Measurements from ENCODE around the gene ADGRL3.

Gene ADGRL3

DNA sequence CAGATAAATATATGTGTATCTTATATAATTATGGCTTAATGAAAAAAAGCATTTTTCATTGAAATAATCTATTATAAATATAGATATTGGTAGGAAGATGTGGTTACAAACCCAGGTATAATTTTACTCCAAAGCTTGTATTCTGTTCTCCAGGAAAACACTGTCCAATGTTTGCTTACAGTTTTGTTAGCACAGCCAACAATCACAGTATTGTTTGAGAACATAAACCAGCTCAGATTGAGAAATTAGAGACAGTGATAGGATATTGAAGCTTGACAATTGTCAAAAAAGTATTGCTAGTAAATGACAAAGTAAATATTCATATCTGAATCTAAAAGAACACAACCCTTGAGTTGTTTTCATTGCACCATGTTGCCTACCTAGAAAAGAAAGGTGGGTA lies 228.8 kb downstream of the ADGRL3 start:
- no peak for FAIRE-seq

DNA sequence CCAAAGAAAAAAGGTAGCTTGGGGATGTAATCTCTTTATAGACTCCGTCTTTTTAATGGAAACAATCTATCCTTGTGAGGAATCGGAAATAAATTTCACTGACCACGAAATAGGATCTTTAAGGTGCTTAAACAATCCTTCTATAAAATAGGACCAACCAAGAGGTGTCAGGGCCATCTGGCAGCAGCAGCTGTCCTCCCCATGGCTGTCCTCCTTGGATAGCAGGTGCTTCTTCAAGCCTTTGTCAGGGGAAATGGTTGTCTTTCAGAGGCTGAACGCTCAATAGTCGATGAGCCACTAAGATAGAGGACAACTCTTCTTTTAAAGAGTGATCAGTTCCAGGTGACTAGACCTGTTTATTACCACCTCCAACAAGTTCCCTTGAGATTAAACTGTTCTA lies 231.0 kb downstream of the ADGRL3 start:
- no peak for FAIRE-seq

DNA sequence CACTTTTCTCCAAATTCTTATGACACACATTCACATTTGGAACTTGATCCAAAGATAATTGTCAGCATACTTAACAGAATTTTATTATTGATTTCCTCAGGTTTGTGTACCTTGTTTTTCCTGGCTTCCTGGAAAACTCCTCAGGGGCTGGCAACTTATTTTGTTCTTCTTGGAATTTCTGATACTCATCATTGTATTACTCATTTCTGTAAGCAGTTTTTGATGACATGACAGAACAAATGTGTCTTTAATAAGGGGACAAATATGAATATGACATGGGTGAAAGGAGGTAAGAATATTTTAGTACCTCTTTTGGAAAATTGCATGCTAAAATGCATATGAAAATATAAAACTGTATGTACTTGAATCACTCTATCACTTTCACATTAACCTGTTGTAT lies 237.8 kb downstream of the ADGRL3 start:
- FAIRE-seq: no peak

DNA sequence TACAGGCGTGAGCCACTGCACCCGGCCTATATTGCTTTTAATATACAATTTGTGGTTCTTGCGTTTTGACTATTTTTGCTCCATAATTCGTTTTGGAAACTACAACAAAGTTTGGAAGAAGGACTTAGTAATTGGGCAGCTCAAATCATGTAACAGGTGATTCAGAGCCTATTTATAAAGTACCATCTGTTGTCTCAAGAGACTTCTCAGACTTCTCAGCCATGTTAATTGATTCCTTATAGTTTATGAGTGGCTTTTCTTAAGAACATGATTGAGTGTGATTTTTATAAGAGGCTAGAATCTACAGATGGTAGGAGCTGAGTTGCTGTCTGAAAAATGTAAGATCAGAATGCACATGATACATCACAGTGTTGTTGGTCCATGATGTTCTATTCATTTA lies 240.2 kb downstream of the ADGRL3 start:
- FAIRE-seq: no peak

DNA sequence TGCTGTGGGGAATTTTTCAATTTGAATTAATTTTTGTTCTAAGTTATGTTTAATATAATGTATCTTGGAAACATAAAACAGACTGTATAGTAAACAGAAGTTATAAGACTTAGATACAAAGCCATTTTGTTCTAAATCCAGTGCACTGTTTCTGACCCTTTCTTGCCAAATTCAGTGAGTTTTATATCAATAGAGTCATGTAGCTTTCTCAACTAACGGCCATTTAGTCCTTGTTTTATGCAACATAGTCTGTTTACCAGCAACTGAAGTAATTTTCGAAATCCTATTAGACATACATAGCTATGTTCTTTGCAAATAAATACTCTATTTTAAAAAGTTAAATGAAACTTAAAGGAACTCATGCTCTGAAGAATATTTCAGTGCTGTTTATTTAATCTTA lies 242.8 kb downstream of the ADGRL3 start:
- no peak for FAIRE-seq

DNA sequence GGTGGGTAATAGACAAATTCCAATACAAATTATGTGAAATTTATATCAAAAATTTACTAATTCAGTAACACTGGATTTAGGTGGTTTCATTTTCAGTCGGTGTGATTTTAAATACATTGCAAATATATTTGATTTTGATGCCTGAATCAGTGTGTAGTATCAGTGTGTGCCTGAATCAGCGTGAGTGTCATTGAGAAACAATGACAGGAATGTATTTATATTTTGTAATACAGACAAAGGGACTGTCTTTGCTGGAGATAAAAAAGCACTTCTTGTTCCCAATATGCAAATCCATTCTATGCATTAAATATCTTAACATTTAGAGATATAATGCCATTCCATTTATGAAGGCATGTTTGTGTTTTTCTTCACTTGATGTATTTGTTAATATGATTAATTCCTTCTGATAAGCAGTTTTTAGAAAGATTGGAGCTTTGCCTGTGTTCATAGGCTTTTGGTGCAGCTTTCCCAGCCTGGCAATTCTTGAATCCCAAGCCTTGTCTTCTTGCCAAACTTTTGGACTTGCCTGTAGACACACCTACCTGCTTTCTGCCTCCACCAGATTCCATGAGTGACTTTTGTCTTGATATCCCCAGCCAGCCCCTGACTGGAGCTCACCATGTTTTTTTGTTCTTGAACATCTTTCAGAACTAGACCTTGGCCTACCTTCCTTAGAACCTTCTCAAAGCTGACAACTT lies 243.8 kb downstream of the ADGRL3 start:
- FAIRE-seq: no peak

DNA sequence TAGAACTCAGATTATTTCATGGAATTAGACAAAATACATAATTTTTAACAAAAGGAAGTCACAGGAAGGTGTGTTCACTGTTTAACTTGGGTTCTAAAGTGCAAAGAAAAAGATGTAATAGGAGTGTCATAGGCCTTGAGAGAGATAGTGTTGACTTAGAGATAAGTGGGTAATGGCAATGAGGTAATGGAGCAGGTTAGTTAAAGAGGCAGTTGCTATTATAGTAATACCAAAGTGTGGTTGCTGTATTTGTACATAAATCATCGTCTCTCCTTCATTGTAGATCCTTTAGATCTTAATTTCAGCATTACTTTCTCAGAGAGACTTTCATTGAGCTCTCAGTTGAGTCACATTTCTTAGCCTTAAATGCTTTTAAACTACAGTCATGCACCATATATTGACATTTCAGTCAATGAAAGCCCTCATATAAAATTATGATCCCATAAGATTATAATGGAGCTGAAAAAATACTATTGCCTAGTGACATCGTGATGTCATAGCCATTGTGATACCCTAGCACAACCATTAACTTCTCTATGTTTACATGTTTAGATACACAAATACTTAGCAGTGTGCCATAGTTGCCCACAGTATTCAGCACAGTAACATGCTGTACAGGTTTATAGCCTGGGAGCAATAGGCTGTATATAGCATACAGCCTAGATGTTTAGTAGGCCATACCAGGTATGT lies 245.4 kb downstream of the ADGRL3 start:
- FAIRE-seq: no peak

DNA sequence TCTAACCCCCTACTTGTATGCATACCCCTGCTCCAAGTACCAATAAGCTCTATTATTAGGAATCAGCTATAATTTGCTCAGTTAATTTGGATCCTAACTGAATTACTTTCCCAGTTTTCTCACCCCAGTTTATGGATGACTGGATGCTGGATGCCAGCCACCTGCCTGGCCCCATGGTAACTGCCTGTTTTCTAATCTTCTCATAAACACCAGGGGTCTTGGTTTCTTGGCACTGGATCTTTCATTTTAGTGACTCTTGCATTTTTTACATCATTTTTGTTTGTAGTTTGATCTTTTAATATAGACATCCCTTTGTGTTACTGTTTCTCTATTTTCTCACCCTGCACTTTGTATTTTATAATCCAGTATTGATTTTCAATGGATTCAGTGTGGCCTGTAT lies 246.8 kb downstream of the ADGRL3 start:
- FAIRE-seq: no peak

DNA sequence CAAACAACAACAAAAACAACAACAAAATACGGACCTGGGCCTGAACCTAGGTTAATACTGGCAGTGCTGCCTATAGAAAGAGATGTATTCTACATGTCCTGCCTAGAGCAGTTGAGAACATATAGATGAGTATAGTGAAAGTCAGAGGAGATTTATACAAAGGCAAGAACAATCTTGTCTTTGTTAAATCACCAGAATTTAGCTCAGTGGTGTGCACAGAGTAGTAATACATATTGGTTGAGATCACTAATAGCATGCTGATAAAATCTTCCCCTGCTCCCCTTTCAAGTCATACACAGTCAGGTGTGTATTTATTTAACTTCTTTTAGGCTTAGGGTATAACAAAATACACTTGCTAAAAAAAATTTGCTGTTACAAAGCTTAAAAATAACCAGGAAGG lies 247.8 kb downstream of the ADGRL3 start:
- FAIRE-seq: no peak

DNA sequence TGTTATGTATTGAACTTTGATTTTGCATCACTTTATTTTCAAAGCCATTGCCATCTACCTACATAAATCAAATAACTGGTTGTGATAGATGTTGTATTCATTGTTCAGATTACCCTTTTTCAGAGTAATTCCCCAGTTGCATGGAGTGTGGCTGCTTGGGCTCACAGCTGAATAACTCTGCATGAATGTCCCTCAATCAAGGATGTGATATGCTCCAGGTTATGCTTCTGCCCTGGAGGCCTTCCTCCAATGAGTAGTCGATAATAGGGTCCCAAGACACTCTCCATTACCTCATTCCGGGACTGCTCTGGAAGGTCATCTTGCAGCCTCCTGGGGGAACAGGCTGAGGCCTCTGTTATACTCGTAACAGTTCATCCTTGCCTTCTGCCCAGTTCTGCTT lies 251.8 kb downstream of the ADGRL3 start:
- no peak for FAIRE-seq

DNA sequence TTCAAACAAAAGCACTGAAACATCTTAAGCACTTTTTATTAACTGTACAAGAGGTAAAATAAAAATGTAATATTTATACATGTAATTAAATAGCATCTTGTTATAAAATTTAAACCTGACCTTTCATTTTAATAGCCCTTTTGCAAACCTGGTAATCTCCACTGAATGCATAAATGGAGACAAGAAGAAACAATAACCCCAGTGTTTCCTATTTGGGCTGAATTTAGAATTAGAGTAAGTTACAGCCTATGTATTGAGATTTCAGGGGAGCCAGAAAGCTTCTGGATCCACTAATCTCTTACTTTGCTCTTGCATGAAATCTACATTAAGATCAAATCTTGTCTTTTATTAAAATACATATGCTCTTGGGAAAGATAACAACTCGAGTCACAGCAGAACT lies 261.8 kb downstream of the ADGRL3 start:
- FAIRE-seq: no peak

DNA sequence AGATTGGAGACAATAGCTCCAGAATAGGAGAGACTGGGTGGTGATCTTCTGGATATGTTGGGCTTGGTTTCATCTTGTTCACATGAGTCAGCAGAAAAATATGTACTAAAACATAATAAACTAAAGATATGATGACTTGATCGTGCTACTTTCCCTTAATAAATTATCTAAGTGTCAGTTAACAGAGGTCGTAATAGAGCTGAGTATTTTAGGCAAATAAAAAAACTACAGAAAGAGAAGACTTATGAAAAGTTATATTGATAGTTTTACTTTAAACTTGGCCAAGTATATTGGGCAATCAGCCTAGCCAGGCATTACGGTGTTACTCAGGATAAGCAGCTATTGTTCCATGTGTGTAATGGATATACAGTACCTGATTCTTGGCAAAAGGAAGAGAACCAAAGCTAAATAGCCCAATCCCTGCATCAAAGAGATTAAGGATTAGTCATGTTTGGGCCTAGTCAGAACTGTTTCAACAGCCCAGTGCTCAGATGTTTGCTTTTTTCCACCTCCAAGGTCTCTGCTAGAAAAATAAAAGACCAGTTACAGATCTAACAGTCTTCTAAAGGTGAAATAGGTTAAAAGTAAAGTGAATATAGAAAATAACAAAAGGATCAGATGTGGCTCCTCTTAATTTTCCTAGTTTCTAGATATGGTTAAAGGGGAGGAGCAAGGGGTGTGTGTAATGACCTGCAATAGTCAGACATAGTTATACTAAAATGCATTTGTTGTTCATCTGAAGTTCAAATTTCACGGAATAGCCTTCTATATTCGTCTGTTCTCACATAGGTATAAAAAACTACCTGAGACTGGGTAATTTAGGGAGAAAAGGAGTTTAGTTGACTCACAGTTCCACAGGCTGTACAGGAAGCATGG lies 262.6 kb downstream of the ADGRL3 start:
- no peak for FAIRE-seq

DNA sequence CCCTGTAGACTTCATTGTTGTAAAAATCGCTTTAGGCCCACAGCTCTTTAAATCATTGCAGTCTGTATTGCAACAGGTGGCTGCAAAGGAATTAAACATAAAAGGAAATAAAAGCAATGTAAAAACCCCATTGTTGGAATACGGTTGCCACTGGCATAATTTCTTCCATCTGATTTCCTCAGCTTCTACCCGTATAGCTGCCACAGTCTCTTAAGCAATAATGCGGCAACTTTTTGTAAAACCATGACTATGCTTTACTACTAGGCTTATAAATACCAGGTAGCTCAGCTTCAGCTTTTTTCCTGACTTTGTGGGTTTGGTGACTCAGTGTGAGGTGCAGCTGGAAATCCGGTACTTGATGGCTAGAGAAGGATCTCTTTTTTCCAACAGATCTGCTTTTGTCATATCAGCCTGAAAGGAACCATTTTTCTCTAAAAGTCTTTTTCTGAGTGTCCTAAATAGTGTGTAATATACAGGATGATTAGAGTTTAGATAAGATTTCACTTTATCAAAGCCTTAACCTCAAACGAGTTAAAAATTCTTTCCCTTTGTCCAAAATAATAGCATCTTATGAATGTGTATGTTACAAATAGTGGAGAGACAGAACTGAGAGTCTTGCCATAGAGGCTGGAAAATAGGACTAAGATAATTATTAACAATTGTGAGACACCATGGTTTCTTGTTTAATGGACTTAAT lies 268.0 kb downstream of the ADGRL3 start:
- FAIRE-seq: no peak

DNA sequence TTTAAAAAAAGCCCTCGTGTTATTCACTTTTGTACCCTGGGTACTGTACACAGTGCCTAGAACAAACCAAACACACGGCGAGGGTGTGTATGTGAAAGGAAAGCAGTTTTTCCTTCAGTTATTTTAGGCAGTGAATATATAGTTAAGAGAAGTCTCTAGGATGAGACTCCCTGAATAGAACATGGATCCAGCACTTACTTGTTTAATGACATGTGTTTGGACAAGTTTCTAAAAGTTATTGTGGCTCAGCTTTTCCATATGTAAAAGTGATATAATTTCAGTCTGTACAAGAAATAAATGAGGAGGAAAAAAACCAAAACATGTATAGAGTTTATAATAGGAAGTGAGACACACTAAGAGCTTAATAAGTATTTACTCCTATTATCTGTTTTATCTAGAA lies 273.2 kb downstream of the ADGRL3 start:
- no peak for FAIRE-seq

DNA sequence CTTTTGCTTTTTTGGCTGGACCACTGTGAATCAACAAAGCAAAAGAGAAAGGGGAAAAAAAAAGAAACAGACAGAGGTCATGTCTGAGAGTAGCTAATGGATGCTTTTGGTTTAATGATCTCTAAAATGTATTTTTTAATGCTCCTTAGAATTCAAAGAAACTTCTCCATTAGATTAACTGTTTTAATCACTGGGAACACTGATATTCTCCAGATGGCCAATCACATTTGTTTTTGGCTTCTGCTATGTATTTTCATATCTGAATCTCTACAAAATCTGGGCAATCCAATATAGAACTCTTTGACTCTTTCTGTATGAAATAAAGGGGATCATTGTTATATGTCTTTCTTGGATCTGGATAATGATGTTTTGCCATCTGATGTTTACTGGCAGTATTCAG lies 278.2 kb downstream of the ADGRL3 start:
- no peak for FAIRE-seq

DNA sequence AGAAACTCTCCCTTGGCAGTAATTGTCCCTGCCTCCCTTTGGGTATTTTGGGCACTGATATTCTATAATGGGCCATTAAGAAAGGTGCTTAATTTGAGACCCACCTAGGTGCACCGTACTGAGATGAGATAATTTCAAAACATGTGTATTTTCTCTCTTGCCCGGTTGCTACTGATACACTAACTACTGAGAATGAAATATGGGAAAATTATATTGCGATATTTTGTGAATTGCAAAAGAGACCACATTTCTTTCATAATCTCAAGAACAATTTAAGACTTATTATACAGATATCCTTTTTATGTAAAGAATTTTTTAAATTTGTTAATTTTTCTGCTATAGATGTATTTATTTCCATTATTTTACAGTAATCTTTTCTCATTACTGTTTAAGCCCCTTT lies 284.9 kb downstream of the ADGRL3 start:
- no peak for FAIRE-seq

DNA sequence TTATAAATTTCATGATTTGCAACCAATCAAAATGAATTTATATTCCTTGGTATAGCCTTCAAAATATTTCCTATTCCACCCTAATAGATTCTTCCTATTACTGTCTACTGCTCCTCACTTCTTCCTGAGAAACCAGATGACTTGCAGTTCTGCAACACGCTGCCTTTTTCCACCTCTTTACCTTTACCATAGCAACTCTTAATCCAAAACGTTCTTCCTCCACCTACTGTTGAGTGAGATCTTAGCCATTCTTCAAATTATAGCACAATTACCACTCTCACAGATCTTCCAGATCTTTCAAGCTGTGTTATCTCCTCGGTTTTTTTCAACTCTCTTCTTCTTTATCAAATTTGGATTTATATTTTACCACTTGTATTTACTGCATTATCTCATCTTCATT lies 289.8 kb downstream of the ADGRL3 start:
- no peak for FAIRE-seq

DNA sequence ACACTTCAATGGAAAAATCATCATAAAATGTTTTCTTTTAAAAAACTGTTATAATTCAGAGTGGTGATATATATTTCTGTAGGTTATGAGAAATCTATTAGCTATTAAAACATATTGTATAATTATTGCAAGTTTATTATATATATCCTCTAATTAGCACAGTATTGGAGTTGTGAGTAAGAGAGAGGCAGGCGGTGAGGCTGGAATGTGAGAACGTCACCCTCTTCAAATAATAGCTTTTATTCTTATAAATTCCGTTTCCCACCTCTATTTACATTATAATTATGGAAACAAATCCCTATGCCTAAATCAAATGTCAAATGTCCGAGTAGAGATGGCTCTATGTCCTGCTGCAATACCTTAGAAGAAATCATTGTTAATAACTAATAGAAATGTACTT lies 292.9 kb downstream of the ADGRL3 start:
- no peak for FAIRE-seq

DNA sequence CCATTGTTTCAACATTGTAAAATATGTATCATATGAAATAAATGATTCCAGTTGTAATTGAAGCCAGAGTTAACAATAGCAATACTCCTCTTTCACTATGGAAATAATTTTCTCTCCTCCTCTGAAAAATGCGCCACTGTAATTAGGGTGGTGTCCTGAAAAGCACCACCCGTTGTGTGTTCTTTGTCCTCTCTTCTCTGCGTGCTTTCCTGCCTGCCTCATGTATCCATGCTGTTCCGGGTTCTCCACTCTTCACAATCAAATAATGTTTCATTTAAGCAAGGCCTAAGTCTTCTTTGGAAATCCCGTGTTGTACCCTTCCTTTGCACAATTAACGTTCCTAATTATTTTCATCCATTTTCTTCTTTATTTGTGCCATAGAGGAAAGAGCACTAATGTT lies 293.3 kb downstream of the ADGRL3 start:
- FAIRE-seq: no peak

DNA sequence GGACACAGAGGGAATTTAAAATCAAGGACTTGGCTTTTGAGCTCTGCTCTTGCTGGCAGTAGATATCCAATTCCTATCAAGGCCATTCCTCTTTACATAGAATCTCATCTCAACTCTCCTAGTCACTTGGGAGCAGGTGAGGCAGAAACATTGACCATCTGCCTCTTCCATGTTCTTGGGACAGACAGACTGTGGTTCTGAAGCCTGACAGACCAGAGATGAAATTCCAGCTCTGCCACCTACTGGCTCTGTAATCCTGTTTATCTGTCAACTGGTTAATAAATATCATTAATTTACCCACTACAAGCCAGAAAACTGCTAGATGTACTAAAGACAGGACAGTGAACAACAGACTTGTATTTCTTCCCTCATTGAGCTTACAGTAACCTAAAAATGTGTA lies 300.8 kb downstream of the ADGRL3 start:
- FAIRE-seq: no peak

DNA sequence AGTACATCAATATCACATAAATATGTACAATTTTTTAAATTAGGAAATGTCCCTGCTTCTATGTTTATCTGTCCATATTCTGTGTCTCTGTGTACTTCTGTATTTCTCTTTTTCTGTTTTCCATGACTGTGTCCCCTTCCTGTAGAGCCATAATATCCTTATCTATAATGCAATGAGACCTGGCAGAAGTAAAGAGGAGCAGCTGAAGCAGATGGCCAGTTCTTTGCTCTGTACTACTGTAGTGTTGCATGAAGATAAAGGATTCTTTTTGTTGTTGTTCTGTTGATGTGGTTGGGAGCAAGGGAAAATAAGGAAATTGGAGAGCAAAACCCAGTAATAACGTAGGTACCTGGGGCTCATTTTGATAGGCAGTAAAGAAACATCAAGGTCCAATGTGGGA lies 301.7 kb downstream of the ADGRL3 start:
- FAIRE-seq: no peak

DNA sequence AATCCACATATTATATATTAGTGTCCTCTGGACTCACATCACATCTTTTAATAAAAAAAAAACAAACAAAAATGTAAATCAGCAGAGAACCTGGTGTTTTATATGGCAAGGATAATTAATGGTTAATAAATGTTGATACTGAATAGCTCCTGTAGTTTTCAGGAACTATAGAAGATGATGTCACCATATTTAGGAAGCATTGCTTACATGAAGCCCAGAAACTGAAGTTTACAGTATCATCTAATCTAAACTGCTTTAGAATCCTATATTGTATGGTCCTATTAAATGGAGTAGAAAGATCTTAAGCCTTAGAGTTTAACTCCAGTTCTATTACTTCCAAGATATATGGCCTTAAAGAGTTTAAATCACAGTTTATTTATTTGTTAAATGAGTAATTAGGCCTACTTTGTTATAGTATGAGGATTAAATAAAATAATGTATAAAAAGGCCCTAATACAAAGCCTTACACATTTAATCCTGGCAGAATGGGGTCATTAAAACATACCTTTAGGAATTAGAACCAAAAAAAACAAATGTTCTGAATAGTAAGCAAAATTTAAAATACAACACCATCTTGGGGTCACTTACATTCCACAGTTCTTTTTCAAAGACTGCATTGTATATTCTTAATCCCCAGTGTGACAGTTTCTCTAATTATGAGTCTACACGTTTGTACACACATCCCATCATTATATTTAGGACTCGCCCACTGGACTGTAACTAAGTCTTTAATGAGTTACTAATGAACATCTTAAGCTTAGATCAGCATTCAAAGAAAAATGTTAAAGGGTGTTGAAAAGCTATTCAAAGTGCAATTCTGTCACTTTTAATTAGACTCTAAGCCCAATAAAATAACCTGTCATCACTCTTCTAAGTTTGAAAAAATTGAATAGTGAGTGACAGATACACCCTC lies 305.9 kb downstream of the ADGRL3 start:
- FAIRE-seq: no peak

Data from colon (tissue), 2 donors.